IPS-18c (cell line): ENCODE data around the gene C1orf94.

Experiments used
- H3K4me3 ChIP-seq: 2 replicates; pipeline ENCODE4 v1.7.0; 2013; ENCODE audit warnings: low read depth, mild to moderate bottlenecking, low read length, moderate library complexity; ENCODE audit not compliant: insufficient read depth
- H3K9me3 ChIP-seq: one replicate; pipeline ENCODE4 v1.6.1; 2013; ENCODE audit warnings: mild to moderate bottlenecking, low read length, moderate library complexity; ENCODE audit not compliant: control insufficient read depth, insufficient read depth

The C1orf94 gene, protein sequence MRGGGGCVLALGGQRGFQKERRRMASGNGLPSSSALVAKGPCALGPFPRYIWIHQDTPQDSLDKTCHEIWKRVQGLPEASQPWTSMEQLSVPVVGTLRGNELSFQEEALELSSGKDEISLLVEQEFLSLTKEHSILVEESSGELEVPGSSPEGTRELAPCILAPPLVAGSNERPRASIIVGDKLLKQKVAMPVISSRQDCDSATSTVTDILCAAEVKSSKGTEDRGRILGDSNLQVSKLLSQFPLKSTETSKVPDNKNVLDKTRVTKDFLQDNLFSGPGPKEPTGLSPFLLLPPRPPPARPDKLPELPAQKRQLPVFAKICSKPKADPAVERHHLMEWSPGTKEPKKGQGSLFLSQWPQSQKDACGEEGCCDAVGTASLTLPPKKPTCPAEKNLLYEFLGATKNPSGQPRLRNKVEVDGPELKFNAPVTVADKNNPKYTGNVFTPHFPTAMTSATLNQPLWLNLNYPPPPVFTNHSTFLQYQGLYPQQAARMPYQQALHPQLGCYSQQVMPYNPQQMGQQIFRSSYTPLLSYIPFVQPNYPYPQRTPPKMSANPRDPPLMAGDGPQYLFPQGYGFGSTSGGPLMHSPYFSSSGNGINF

DNA sequence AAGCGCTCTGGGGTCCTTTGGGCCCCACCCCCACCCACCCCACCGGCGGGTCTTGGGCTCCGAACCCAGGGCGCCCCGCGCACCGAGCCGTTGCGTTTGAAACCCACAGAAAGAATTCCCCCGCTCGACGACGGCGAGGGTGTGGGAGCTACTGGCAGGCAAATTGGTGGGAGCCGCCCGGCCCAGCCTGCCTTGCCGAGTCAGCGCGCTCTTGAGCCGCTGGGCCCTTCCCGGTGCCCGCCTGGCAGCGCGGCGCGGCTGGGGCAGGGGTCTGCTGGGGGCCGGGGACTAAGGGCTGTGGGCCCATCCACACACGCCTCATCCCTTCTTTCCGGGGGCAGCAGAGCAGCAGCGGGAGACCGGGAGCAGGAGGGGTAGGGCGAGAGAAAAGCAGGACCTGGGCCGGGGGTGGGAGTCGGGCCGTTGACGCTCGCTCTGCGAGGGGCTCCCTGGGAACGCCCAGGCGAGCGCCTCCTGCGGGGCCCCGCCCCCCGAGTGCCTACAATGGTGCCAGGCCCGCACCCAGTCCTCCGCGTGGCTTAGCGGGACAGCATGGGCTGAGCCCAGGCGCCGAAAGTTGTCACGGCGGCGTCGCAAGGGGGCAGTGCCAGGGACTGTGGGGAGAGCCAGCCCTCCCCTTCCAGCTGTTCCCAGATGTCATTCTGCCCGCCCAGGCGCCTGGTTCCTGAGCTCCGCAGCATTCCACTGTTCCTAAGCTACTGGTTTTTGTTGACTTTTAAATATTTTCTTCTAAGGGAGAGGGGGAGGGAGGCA lies at the start of gene C1orf94:
Gene C1orf94, plus strand, starts transcription at position 78 of the 774 bp plus-strand sequence. CDS start 883 bp downstream, outside the sequence.
- peak within 1 kb of the TSS; percentile 29; the same call in 1 of the 2 replicates for H3K4me3 ChIP-seq

DNA sequence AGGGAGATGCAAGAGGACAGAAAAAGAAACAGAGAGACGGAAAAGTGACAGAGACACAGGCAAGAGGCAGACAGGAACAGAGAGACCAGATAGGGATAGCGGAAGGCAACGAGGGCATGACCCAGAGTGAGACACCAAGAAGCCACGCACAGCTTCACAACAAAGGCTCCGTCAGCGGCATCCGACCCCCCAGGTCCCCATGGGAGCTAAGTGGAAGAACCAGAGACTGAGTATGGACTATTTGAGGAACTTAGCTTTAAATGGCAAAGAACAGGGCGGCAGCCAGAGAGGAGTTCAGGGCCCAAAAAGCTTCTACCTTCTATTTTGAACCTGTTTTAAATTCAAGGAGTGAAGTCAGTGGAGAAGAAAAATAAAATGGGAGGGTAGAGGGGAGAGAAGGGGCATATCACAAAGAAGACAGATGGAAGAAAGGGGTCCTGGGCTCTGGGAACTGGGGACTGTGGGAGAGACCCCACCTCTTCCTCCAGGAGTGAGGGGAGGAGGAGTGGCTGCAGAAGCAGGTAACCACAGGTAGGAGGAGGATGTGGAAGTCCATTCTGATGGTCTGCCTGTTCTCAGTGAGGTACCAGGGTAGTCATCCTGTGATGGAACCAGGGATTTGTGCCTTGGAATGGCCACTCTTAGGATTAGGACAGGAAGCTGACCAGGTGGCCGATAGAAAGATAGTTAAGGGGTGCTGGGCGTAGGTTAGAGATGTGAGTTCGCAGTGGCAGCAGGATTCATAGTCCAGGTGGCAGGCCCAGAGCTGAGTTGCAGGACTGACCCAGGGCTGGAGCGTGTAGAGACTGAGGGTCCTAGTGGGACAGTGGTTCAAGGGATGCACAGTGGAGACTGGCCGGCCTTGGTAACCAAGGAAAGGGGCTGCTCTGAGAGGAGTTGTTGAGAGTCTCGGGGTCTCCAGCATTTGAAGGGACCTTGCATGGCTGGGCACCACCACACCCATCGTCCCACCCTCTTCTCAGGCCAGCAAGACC lies 49.4 kb upstream of the C1orf94 start:
- no peak overlapping the region for H3K4me3 ChIP-seq
- no peaks in the 10 kb centered on the region for H3K9me3 ChIP-seq

More for the DNA sequence above, at the start of gene C1orf94:
- no peaks in the 10 kb centered on the region for H3K9me3 ChIP-seq

DNA sequence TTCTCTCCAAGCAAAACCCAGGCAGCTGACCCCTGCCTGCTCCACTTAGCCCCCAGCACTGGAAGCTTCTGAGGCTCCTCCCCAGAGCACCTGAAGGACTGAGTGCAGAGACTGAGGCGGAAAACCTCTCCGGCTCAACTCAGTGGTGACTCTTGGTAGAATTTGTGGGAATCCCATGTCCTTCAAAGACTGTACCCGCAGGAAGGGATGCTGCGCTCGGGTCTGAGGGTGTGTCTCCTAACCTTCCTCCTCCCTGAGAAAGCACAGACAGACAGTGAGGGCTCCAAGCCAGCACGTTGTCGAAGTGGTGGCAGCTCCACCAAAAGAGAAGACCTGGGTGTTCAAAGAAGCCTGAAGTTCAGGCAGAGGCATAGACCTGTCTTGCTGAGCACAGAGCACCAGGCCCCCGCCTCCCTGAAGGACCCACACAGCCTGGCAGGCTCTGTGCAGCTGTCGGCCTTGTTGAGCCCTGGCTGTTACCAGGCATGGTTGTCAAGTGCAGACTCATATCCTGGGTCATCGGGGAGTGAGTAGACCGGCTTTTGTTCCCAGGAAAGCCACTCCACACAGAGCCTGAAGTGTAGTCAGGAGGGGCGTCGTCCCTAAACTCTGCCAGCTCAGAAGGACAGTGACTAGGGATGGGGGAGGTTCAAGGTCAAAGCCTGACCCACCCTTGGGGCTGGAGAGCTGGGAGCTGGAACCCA lies 48.4 kb upstream of the C1orf94 start:
- Histone ChIP-seq H3K9me3 (no peaks in the 10 kb centered on the region), H3K4me3 (no peak overlapping the region)

DNA sequence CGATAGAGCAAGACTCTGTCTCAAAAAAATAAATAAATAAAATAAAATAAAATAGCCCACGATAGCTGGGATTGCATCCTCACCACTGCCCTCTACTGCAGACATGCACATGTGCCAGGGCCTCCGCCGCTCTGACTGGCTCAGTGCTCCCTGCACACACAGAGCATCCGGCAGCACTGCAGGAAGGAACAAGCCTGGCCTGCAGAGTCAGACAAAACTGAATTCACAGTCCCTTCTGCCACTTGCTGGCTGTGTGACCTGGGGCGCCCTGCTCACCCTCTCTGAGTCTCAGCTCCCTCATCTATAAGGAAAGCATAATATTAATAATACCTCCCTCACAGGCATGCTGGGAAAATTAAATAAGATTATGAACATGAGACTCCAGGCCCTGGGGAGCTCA lies 47.1 kb upstream of the C1orf94 start:
- Histone ChIP-seq H3K9me3 (no peaks in the 10 kb centered on the region), H3K4me3 (no peak overlapping the region)

DNA sequence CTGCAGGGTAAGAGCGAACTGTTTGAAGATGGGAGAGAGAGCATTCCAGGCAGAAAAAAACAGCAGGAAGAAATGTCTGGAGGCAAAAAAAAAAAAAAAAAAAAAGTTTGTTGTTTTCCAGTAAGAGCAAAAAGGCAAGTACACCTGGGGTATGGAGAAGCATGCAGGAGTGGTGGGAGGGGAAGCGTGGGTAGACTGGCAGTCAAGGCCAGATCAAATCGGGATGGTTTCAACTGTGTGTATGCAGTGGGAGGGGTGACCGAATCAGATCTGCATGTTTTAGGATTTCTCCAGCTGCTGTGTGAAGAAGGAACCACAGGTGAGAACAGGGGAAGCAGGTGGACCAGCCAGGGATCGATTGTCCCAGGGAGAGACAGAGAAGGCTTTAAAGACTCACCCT lies 46.4 kb upstream of the C1orf94 start:
- no peaks in the 10 kb centered on the region for H3K9me3 ChIP-seq
- H3K4me3 ChIP-seq = no peak overlapping the region

DNA sequence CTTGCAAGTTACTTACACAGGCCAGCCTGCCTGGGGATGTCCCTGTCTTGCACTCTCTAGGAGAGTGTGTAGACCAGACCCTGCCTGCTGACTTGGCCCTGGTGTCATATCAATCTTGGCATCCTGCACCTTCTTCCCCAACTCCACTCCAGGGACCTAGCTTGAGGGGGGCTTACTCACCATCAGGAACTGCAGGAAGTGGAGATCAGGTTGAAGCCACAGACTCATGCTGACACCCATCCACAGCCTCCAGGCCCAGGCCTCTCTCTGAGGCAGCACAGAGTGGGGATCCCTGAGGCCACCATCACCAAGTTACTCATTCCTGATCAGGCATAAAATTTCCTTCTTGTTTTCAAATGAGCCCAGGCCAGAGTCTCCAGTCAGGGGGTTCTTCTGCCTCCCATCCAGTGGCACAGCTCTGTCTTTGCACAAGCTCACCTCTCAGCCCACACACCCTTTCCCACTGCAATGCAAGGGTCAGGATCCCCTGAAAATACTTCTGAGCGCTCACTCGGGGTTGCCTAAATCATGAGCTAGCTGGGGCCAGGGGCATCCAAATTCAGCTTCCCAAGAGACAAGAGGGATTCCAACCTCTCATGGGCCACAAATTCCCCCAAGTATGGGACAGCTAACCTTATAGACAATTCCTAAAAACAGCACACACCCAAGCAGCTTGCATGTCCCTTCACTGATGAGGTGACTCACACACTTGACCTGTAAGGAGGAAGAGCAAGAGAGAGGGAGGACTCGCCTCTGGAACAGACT lies 45.1 kb upstream of the C1orf94 start:
- no peaks in the 10 kb centered on the region for H3K9me3 ChIP-seq

DNA sequence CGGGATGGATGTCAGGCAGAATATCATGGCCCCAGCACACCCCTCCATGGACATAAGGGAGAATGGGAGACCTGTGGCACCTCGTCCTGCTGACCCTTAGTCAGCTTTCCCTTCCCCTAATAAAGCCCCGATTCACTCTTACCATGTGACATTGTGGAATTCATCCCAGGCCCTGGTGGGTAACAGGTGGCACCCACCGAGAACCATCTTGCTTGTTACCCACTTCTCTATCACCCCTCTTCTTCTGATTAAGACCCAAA lies 44.6 kb upstream of the C1orf94 start:
- H3K9me3 ChIP-seq = no peaks in the 10 kb centered on the region

More for the DNA sequence above, 45.1 kb upstream of the C1orf94 start:
- H3K4me3 ChIP-seq = no peak overlapping the region

DNA sequence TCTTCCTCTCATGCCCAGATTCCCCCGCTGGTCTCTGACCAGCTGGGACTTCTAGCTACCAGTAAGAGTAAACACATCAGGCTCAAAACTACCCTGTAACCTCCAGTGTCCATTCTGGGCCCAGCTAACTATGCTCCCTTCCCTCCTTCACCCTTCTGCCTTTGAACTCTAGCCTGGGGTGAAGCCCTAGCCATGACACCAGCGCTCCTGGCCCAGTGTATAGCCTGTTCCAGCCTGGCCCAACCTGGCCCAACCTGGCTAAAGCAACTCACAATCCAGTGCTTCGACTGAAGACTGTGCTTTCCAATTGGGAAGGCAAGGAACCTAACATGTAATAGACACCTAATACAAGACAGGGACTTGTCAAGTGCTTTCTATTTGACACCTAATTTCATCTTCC lies 39.3 kb upstream of the C1orf94 start:
- Histone ChIP-seq H3K9me3 (no peaks in the 10 kb centered on the region), H3K4me3 (no peak overlapping the region)

More for the DNA sequence above, 44.6 kb upstream of the C1orf94 start:
- no peak overlapping the region for H3K4me3 ChIP-seq

DNA sequence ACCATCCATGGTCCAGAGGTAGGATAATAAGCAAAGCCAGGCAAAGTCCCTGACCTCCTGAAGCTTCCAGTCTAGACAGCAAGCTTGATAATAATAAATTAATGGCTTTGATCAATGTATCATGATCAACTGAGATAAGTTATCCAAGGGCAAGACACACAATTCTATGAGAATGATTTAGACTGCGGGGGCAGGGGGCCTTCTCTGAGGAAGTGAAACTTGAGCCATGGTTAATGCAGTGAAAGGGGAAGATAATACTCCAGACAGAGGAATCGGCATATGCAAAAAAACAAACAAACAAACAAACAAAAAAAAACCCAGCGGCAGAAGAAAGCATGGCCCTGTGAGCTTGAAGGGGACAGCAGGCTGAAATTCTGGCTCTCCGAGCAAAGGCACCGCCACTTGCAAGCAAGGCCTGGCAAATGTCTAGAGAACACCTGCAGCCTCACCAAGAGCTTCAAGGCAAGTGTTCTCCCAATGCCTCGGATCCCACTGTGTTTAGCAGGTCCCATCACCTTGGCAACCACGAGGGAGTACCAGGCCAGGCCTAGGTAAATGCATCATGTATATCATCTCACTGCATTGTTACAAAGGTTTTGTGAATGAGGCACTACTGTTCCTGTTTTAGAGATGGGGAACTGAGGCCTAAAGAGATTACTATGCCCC lies 36.6 kb upstream of the C1orf94 start:
- Histone ChIP-seq H3K4me3 (no peak overlapping the region; the same call in 1 of the 2 replicates), H3K9me3 (no peaks in the 10 kb centered on the region)

DNA sequence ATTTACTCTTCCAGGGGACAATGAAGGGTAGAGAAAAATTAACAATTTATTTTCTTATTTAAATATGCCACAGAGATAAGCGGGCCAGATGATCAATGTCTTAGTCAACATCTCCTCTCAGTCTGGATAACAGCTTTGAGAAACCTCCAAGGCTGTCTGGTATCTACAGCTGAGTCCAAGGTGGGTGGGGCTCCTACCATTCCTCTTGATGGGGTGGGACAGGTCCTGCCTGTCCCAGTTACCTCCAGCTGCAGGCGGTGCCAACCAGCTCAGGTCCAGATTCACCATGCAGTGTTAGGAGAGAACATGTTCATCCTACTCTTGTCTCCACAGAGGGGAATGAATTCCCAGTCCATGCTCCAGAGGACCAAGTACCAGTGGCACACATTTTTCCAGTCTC lies 32.7 kb upstream of the C1orf94 start:
- Histone ChIP-seq H3K4me3 (no peak overlapping the region), H3K9me3 (no peaks in the 10 kb centered on the region)

DNA sequence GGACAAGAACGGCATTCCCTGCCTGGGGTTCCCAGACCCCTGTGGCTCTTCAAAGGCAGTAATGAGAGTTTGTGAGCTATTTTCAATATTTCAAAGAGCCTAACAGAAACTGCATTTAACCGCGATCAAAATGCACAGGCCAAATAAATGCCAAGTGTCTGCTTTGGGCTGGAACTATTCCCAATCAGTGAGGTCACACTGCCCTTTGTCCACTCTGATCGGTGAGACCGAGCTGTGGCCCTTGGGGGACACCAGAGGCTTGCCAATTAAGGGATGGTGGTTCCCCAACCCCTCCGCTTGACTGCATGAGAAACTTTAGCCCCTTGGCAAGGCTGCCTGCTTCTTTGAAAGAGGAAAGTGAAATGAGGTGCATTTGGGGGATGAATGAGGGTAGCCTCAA lies 31.9 kb upstream of the C1orf94 start:
- Histone ChIP-seq H3K9me3 (no peaks in the 10 kb centered on the region), H3K4me3 (no peak overlapping the region)

DNA sequence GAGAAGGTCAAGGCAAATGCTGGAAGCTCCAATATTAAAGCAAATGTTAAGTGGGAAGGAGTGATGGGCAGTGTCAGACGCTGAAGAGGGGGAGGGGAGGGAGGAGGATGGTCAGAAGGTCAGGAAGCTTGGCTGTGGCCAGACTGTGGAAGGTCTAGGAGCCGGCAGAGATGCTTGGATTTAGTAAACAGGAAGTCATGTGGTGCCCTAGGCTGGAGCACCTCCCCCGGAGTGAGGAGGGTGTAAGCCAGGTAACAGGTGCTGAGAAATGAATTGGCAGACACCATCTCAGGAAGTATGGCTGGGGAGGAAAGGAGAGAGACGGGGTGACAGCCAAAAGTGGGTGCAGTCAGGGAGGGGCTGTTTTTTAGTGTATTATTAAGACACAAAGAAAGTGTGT lies 29.4 kb upstream of the C1orf94 start:
- no peaks in the 10 kb centered on the region for H3K9me3 ChIP-seq
- H3K4me3 ChIP-seq = no peak overlapping the region

DNA sequence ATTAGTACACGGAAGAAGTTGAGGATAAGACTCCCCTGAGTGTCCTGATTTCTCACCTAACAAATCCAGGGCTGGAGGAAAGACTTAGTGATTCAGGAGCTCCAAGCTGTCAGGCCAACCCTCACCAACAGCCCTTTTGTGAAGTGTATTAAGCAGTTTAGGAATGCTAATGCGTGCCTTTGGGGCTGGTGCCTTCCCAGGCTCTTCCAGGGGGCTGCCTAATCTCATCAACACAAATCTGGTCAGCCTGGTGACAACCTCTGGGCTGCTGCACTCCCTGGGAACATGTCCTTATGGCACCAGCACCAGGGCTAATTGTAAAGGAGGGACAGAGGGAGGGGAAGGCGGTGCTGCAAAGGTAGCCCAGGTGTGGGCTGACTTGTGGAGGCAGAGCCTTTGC lies 27.2 kb upstream of the C1orf94 start:
- H3K9me3 ChIP-seq = no peaks in the 10 kb centered on the region
- no peak overlapping the region for H3K4me3 ChIP-seq

DNA sequence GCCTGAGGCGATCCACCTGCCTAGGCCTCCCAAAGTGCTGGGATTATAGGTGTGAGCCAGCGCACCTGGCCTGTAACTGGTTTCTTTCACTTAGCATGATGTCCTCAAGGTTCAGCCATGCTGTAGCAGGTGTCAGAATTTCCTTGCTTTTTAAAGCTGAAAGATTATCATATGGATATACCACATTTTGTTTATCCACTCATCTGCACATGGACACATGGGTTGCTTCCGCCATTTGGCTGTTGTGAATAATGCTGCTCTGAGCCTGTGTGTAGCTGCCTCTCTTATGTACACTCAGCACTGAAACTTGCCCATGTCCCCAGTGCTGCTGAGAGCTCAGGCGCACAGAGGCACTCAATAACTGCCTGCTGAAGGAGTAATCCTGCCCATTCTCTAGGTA lies 23.5 kb upstream of the C1orf94 start:
- Histone ChIP-seq H3K9me3 (no peaks in the 10 kb centered on the region), H3K4me3 (no peak overlapping the region)

DNA sequence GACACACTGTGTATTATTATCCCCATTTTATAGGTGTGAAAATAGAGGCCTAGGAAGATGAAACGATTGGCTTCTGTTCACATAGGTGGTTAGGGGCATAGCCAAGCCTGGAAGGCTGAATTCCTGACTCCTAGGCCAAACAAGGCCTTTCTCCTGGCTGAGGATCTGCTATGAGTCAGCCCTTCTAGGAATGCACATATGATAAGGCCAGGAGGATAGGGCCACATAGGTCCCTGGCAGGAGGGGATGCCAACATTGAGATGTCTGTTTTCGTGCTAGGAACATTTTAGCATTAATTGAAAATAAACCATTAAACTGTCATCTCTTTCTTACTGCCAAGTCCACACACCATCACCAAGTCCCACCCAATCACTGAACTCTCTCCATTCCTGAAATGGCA lies 20.8 kb upstream of the C1orf94 start:
- no peak overlapping the region for H3K4me3 ChIP-seq
- no peaks in the 10 kb centered on the region for H3K9me3 ChIP-seq
